GM19395 (cell line): ENCODE data around the gene COL25A1.
A peak's percentile ranks its signal among the peaks of the same experiment; 100 is the strongest.
"Not testable (repeated sequence)": the region's sequence is repeated elsewhere in the genome, so short reads cannot be mapped to it uniquely, and the experiment has no call there.

Source experiments
- ATAC-seq: cut with Tn5 transposase; IDR thresholded peaks from one replicate; pipeline ENCODE4 v1.9.1; 2021; ENCODE audit warnings: mild to moderate bottlenecking, moderate library complexity; ENCODE audit not compliant: unreplicated experiment

COL25A1 gene

GRCh38 chr4:108978066-108978465 lies 324.4 kb downstream of the COL25A1 start:
- ATAC-seq: no peak

GRCh38 chr4:108972613-108973283 lies 329.7 kb downstream of the COL25A1 start:
- peak; percentile 74 for ATAC-seq

- no peak for ATAC-seq
These were observed 331.0 kb downstream of the COL25A1 start for GRCh38 chr4:108971473-108971872.

GRCh38 chr4:108965472-108966076 lies 336.9 kb downstream of the COL25A1 start:
- no peak for ATAC-seq

GRCh38 chr4:108965016-108965415 lies 337.4 kb downstream of the COL25A1 start:
- ATAC-seq: no peak

GRCh38 chr4:108963910-108964309 lies 338.5 kb downstream of the COL25A1 start:
- ATAC-seq: no peak

GRCh38 chr4:108959491-108959890 lies 343.0 kb downstream of the COL25A1 start:
- no peak for ATAC-seq

- no peak for ATAC-seq
These were observed 347.6 kb downstream of the COL25A1 start for GRCh38 chr4:108954880-108955279.

GRCh38 chr4:108953941-108954340 lies 348.5 kb downstream of the COL25A1 start:
- ATAC-seq: no peak

GRCh38 chr4:108950158-108950915 lies 352.1 kb downstream of the COL25A1 start:
- ATAC-seq: no peak

- ATAC-seq: no peak
These were observed 354.9 kb downstream of the COL25A1 start for GRCh38 chr4:108947526-108947925.

GRCh38 chr4:108946237-108946636 lies 356.2 kb downstream of the COL25A1 start:
- ATAC-seq: no peak

- no peak for ATAC-seq
These were observed 358.4 kb downstream of the COL25A1 start for GRCh38 chr4:108943976-108944591.

GRCh38 chr4:108943371-108943770 lies 359.1 kb downstream of the COL25A1 start:
- no peak for ATAC-seq

GRCh38 chr4:108941904-108942430 lies 360.5 kb downstream of the COL25A1 start:
- ATAC-seq: no peak

- no peak for ATAC-seq
These were observed 361.8 kb downstream of the COL25A1 start for GRCh38 chr4:108940634-108941033.

- ATAC-seq: no peak
These were observed 362.3 kb downstream of the COL25A1 start for GRCh38 chr4:108940149-108940548.

GRCh38 chr4:108937066-108937465 lies 365.4 kb downstream of the COL25A1 start:
- no peak for ATAC-seq

GRCh38 chr4:108933925-108934324 lies 368.5 kb downstream of the COL25A1 start:
- ATAC-seq: not testable (repeated sequence)

GRCh38 chr4:108933046-108933445 lies 369.4 kb downstream of the COL25A1 start:
- ATAC-seq: no peak

GRCh38 chr4:108931926-108932325 lies 370.5 kb downstream of the COL25A1 start:
- ATAC-seq: no peak
